ENCODE data around the gene DOCK2.

DNA sequence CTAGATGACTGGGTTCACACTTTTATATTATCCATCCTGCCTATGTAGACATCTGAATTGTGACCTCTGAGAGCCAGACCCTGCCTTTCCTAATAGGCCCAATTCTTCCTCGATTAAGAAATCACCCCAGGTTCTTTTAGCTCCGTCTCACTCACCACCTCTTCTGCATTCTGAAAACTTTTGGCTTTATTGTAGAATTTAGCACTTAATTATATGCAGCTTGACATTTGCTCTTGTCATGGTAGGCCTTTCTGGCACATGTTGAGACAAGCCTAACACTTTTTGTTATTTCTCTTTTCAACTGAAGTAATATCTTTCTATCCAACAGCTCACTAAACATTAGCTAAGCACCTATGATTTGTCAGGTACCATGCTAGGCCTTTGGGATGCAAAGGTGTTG, 180.0 kb downstream of the DOCK2 start:
- TF ChIP-seq, protein P1, sequence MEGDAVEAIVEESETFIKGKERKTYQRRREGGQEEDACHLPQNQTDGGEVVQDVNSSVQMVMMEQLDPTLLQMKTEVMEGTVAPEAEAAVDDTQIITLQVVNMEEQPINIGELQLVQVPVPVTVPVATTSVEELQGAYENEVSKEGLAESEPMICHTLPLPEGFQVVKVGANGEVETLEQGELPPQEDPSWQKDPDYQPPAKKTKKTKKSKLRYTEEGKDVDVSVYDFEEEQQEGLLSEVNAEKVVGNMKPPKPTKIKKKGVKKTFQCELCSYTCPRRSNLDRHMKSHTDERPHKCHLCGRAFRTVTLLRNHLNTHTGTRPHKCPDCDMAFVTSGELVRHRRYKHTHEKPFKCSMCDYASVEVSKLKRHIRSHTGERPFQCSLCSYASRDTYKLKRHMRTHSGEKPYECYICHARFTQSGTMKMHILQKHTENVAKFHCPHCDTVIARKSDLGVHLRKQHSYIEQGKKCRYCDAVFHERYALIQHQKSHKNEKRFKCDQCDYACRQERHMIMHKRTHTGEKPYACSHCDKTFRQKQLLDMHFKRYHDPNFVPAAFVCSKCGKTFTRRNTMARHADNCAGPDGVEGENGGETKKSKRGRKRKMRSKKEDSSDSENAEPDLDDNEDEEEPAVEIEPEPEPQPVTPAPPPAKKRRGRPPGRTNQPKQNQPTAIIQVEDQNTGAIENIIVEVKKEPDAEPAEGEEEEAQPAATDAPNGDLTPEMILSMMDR (optimal IDR thresholded peaks at IDR 0.05 in 1 of 3, IDR thresholded peaks at IDR 0.05 in 1 of 3, conservative IDR thresholded peaks at IDR 0.05 in 1 of 3; ENCODE audit: extremely low read depth in 1 of 3, insufficient read depth in 2 of 3, low read length in 3 of 3) = no peak
- no peak for TF ChIP-seq EZH2 (IDR thresholded peaks at IDR 0.05; ENCODE audit: low read length)

Measured in keratinocyte (primary cell).